Cardiac muscle cell (in vitro differentiated cells and primary cell): Measurements from ENCODE around the gene SMCR8. TPM values are rescaled to one million over a fixed set of nuclear protein-coding genes. Genes with fewer than 3 reads are reported as not detected.
"Not testable (repeated sequence)": the region's sequence is repeated elsewhere in the genome, so short reads cannot be mapped to it uniquely, and the experiment has no call there.

Source experiments
- DNase-seq, 2 donors: peaks; one replicate each; pipeline versions ENCODE4 v3.0.0 to v3.0.0-alpha.2; 2010 to 2017; ENCODE audit warnings: low read depth in 1 of 2, low spot score in 1 of 2
- H3K27ac ChIP-seq: fragments of 200-600 bp; sonication (generic); 2 replicates; pipeline ENCODE4 v1.5.1; 2016
- H3K27me3 ChIP-seq: fragments of 200-600 bp; sonication (generic); 2 replicates; pipeline ENCODE4 v1.6.0; 2016; ENCODE audit warnings: control low read depth
- H3K36me3 ChIP-seq: fragments of 200-600 bp; sonication (generic); 2 replicates; pipeline ENCODE4 v1.5.1; 2016; ENCODE audit warnings: control low read depth
- H3K4me1 ChIP-seq: fragments of 200-600 bp; sonication (generic); 2 replicates; pipeline ENCODE4 v1.8.1; 2017; ENCODE audit warnings: low read depth, mild to moderate bottlenecking, mixed run types
- H3K4me3 ChIP-seq: fragments of 200-600 bp; sonication (generic); 2 replicates; pipeline ENCODE4 v1.5.1; 2016; ENCODE audit warnings: mild to moderate bottlenecking
- H3K9me3 ChIP-seq: fragments of 200-600 bp; sonication (generic); 2 replicates; pipeline ENCODE4 v1.5.1; 2017; ENCODE audit warnings: low read depth, mild to moderate bottlenecking, control low read depth
- polyA plus RNA-seq: library from polyadenylated mRNA; unstranded; fragments of >200 nt; fragmentation: Nextera tagmentation; extraction: Ambion mirVana; gene quantifications from 2 replicates; pipeline ENCODE4 v1.2.1, GENCODE V29; 2016
- total RNA-seq: library from RNA; depleted of rRNA; stranded (reverse); fragments of >200 nt; gene quantifications from 2 replicates; pipeline ENCODE4 v1.2.3, GENCODE V29; 2016
- TF ChIP-seq, protein P1 (sequence below): IDR thresholded peaks from 2 replicates; pipeline ENCODE4 v1.5.1; 2012; ENCODE audit warnings: low read depth, mild to moderate bottlenecking, low read length

Gene SMCR8
- total and polyA plus RNA-seq, 2 experiments from 2014 or later, result 3.9 to 11.3 TPM

DNA sequence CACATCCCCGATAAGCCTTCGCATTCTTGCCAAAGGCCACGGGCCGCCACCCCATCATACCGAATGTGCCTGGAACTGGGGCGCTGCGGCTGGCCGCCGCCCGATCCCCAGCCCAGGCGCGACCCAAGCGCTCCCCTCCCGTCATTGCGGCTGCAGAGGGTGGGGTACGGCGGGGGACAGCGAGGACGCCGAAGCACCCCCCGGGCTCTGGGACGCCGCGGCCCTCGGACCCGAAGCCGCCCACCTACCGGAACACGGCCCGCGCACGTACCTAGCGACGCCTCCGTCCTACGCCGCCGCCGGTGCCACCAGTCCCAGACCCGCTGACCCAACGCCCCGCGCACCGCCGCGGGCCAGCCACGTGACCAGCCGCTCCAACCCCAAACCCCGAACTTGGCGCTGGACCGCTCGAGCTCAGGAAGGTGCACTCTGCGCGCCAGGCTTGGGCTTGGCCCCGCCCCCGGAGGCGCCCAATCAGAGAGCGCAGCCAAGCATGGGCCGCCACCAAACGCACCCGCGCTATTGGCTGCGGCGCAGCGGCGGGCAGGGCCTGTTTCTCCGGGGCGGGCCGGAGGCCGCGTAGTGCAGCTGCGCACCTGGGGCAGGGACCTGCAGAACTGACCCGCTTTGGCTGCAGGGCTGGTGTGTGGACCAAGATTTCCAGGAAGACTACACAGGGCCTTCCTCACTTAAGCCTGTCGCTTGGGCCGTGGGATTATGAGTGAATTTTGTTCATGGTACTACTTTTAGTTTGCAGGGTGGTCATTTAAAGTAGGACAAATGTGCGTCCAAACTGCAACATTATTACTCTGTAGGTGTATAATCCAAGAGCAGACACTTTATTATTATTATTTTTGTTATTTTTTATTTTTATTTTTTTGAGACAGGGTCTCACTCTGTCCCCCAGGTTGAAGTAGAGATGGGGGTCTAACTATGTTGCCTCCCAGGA is 48.3 kb downstream of the SMCR8 start, which contains the start of gene SHMT1:
Gene SHMT1 (minus strand): TSS at position 450 of the 949 bp plus-strand sequence. CDS start 7,569 bp downstream, outside the sequence.
- no peaks in the 10 kb centered on the region for H3K4me1 ChIP-seq
- no peaks in the 10 kb centered on the region for H3K9me3 ChIP-seq
- no peak within 1 kb of the TSS for H3K27ac ChIP-seq
- H3K36me3 ChIP-seq, result peaks cover 2% of the 10 kb centered on the region
- H3K27me3 ChIP-seq, result no peaks in the 10 kb centered on the region
- peak; percentile 92 to 97 for DNase-seq
- TF ChIP-seq, protein P1, sequence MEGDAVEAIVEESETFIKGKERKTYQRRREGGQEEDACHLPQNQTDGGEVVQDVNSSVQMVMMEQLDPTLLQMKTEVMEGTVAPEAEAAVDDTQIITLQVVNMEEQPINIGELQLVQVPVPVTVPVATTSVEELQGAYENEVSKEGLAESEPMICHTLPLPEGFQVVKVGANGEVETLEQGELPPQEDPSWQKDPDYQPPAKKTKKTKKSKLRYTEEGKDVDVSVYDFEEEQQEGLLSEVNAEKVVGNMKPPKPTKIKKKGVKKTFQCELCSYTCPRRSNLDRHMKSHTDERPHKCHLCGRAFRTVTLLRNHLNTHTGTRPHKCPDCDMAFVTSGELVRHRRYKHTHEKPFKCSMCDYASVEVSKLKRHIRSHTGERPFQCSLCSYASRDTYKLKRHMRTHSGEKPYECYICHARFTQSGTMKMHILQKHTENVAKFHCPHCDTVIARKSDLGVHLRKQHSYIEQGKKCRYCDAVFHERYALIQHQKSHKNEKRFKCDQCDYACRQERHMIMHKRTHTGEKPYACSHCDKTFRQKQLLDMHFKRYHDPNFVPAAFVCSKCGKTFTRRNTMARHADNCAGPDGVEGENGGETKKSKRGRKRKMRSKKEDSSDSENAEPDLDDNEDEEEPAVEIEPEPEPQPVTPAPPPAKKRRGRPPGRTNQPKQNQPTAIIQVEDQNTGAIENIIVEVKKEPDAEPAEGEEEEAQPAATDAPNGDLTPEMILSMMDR, result no peak
- H3K4me3 ChIP-seq, result peak within 1 kb of the TSS; percentile 50

DNA sequence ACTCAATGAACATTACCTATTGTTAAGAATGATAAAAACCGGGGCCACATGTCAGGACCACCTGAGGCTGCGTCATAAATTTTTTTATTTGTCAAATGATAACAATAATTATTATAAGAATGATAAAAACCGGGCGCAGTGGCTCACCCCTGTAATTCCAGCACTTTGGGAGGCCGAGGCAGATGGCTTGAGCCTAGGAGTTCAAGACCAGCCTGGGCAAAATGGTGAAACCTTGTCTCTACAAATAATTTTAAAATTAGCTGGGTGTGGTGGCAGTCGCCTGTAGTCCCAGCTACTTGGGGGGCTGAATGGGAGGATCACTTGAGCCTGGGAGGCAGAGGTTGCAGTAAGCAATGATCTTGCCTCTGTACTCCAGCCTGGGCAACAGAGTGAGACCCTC is 49.1 kb downstream of the SMCR8 start:
- Histone ChIP-seq H3K9me3 (no peaks in the 10 kb centered on the region), H3K4me1 (no peaks in the 10 kb centered on the region), H3K27ac (no peak overlapping the region), H3K36me3 (no peaks in the 10 kb centered on the region), H3K4me3 (no peak overlapping the region), H3K27me3 (no peaks in the 10 kb centered on the region)
- no peak for DNase-seq
- TF ChIP-seq, protein P1, result no peak

DNA sequence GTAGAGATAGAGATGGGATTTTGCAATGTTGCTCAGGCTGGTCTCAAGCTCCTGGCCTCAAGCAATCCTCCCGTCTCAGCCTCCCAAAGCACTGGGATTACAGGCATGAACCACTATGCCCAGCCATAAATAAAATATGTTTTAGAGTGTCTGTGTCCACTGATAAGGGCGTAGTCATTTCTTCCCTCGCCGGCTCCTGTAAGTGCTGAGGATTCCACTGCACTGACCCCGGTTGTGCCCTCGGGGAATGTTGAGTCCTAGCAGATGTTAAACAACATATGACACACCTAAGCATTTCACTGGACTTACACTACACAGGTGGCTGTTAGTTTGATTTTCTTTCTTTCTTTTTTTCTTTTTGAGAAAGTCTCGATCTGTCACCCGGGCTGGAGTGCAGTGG is 53.9 kb downstream of the SMCR8 start:
- H3K36me3 ChIP-seq, result no peaks in the 10 kb centered on the region
- DNase-seq, result no peak
- TF ChIP-seq, protein P1, result no peak
- H3K27me3 ChIP-seq, result no peaks in the 10 kb centered on the region
- H3K27ac ChIP-seq, result no peak overlapping the region
- H3K9me3 ChIP-seq, result no peaks in the 10 kb centered on the region
- H3K4me1 ChIP-seq, result no peaks in the 10 kb centered on the region
- H3K4me3 ChIP-seq, result no peak overlapping the region

DNA sequence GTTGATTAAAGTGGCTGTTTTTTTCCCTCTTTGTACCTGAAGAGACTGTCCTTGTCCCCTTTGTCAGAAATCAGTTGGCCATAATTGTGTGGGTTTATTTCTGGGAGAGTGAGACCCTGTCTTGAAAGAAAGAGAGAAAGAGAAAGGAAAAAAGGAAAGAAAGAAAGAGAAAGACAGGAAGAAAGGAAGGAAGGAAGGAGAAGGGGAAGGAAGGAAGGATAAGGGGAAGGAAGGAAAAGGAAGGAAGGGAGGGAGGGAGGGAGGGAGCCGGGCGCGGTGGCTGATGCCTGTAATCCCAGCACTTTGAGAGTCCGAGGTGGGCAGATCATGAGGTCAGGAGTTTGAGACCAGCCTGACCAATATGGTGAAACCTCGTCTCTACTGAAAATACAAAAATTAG is 55.7 kb downstream of the SMCR8 start:
- H3K9me3 ChIP-seq, result no peaks in the 10 kb centered on the region
- no peak for DNase-seq
- H3K36me3 ChIP-seq, result no peaks in the 10 kb centered on the region
- no peak overlapping the region for H3K27ac ChIP-seq
- H3K27me3 ChIP-seq, result no peaks in the 10 kb centered on the region
- no peak overlapping the region for H3K4me3 ChIP-seq
- no peaks in the 10 kb centered on the region for H3K4me1 ChIP-seq
- TF ChIP-seq, protein P1, result no peak

DNA sequence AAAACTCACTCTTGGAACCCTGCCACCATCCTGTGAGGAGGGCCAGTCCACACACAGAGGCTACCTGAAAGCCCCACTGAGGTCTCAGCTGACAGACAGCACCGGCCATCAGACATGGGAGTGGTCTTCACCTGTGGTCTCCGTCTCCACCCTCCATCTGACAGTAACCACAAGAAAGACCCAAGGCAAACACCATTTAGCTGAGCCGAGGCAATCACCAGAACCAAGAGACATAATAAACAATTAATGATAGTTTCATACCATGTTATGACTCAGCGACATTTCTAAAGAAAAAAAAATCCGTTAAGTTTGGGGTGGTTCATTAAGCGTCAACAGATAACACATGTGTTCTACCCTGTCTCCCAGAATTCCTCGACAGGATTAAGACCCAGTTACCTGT is 56.4 kb downstream of the SMCR8 start:
- Histone ChIP-seq H3K4me1 (no peaks in the 10 kb centered on the region), H3K27me3 (no peaks in the 10 kb centered on the region), H3K36me3 (no peaks in the 10 kb centered on the region), H3K27ac (no peak overlapping the region), H3K4me3 (no peak overlapping the region), H3K9me3 (no peaks in the 10 kb centered on the region)
- DNase-seq, result no peak
- TF ChIP-seq, protein P1, result no peak

DNA sequence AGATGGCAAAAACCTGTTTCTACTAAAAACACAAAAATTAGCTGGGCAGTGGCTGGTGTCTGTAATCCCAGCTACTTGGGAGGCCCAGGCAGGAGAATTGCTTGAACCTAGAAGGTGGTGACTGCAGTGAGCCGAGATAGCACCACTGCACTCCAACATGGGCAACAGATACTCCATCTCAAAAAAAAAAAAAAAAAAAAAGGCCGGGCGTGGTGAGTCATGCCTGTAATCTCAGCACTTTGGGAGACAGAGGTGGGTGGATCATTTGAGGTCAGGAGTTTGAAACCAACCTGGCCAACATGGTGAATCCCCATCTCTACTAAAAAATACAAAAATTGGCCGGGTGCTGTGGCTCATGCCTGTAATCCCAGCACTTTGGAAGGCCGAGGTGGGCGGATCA is 58.1 kb downstream of the SMCR8 start:
- H3K27ac ChIP-seq, H3K4me3 ChIP-seq, H3K27me3 ChIP-seq, H3K9me3 ChIP-seq, H3K36me3 ChIP-seq, DNase-seq, H3K4me1 ChIP-seq: not testable (repeated sequence)
